Parathyroid adenoma (tissue), 2 donors: Measurements from ENCODE around the gene TNFAIP6.

Source experiments
- H2AFZ ChIP-seq: fragments of 300-600 bp; sonication (generic); one replicate; pipeline ENCODE4 v1.7.0; 2017; ENCODE audit warnings: antibody characterized with exemption, mild to moderate bottlenecking
- H3K27ac ChIP-seq: fragments of 300-600 bp; sonication (generic); one replicate; pipeline ENCODE4 v1.7.0; 2017
- H3K27me3 ChIP-seq: fragments of 300-600 bp; sonication (generic); one replicate; pipeline ENCODE4 v1.7.0; 2017; ENCODE audit warnings: low read length; ENCODE audit not compliant: control insufficient read depth, insufficient read depth
- H3K36me3 ChIP-seq: fragments of 300-600 bp; sonication (generic); one replicate; pipeline ENCODE4 v1.7.0; 2017; ENCODE audit warnings: low read length; ENCODE audit not compliant: control insufficient read depth, insufficient read depth
- H3K4me1 ChIP-seq: fragments of 300-600 bp; sonication (generic); one replicate; pipeline ENCODE4 v1.7.0; 2017; ENCODE audit warnings: control low read depth
- H3K4me2 ChIP-seq: fragments of 300-600 bp; sonication (generic); one replicate; pipeline ENCODE4 v1.7.0; 2017; ENCODE audit warnings: low read length
- H3K4me3 ChIP-seq: fragments of 300-600 bp; sonication (generic); one replicate; pipeline ENCODE4 v1.7.0; 2017; ENCODE audit warnings: low read depth, low read length
- H3K79me2 ChIP-seq: fragments of 300-600 bp; sonication (generic); one replicate; pipeline ENCODE4 v1.7.0; 2017; ENCODE audit warnings: control low read depth
- H3K9ac ChIP-seq: fragments of 300-600 bp; sonication (generic); one replicate; pipeline ENCODE4 v1.7.0; 2017; ENCODE audit warnings: mild to moderate bottlenecking
- H3K9me3 ChIP-seq: fragments of 300-600 bp; sonication (generic); one replicate; pipeline ENCODE4 v1.7.0; 2017; ENCODE audit warnings: low read length; ENCODE audit not compliant: control insufficient read depth
- TF ChIP-seq, protein P1 (sequence below): fragments of 300-600 bp; sonication (generic); IDR thresholded peaks from one replicate; pipeline ENCODE4 v1.7.0; 2017; ENCODE audit warnings: antibody characterized with exemption, mild to moderate bottlenecking
- donor health status: primary hyperparathyroidism.

Gene TNFAIP6

DNA sequence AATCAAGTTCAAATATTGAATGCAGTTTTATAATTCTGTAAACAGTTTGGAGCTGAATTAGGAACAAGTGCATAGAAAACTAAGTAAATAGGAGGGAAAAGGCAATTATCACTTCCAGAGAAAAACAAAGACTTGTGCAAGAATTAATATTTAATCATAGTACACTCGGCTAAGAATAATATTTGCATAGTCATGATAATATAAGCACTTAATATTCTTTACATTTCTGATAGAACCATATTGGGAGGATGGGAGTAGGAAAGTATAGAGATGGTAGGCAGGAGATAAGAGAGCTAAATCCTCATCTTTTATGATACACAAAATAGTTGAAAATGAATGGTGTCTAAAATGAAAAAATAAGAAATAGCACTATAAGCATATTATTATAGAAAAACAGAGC, 27.4 kb upstream of the TNFAIP6 start:
- TF ChIP-seq, protein P1, sequence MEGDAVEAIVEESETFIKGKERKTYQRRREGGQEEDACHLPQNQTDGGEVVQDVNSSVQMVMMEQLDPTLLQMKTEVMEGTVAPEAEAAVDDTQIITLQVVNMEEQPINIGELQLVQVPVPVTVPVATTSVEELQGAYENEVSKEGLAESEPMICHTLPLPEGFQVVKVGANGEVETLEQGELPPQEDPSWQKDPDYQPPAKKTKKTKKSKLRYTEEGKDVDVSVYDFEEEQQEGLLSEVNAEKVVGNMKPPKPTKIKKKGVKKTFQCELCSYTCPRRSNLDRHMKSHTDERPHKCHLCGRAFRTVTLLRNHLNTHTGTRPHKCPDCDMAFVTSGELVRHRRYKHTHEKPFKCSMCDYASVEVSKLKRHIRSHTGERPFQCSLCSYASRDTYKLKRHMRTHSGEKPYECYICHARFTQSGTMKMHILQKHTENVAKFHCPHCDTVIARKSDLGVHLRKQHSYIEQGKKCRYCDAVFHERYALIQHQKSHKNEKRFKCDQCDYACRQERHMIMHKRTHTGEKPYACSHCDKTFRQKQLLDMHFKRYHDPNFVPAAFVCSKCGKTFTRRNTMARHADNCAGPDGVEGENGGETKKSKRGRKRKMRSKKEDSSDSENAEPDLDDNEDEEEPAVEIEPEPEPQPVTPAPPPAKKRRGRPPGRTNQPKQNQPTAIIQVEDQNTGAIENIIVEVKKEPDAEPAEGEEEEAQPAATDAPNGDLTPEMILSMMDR, result no peak
- H3K79me2 ChIP-seq, result no peaks in the 10 kb centered on the region
- H3K4me2 ChIP-seq, result no peak overlapping the region
- no peaks in the 10 kb centered on the region for H3K27me3 ChIP-seq
- no peak overlapping the region for H3K4me3 ChIP-seq
- H3K27ac ChIP-seq, result no peak overlapping the region
- H3K36me3 ChIP-seq, result no peaks in the 10 kb centered on the region
- no peak overlapping the region for H2AFZ ChIP-seq
- H3K4me1 ChIP-seq, result no peaks in the 10 kb centered on the region
- no peaks in the 10 kb centered on the region for H3K9me3 ChIP-seq
- no peak overlapping the region for H3K9ac ChIP-seq

DNA sequence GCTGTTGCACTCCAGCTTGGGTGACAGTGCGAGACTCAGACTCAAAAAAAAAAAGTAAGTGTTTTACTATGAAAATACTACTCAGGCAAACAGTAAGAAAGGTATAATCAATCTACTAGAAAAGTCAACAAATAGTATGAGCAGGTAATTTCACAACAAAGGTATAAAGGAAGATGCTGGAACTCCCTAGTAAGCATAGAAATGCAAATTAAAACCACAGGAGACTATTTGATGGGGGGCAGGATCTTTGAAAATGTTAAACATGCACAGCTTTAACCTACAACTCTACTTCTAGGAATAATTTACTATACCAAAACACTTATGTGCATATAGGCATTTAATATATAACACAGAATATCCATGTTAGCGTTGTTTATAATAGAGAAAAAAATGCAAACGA, 24.3 kb upstream of the TNFAIP6 start:
- Histone ChIP-seq H3K36me3 (no peaks in the 10 kb centered on the region), H3K79me2 (no peaks in the 10 kb centered on the region), H3K4me1 (no peaks in the 10 kb centered on the region), H3K4me2 (no peak overlapping the region), H3K4me3 (no peak overlapping the region), H3K9ac (no peak overlapping the region), H3K27me3 (no peaks in the 10 kb centered on the region), H3K9me3 (no peaks in the 10 kb centered on the region), H3K27ac (no peak overlapping the region), H2AFZ (no peak overlapping the region)
- TF ChIP-seq, protein P1, result no peak

GRCh38 chr2:151334082-151334815, 23.1 kb upstream of the TNFAIP6 start:
- no peak overlapping the region for H2AFZ ChIP-seq
- TF ChIP-seq, protein P1, result no peak
- H3K9ac ChIP-seq, result no peak overlapping the region
- H3K27me3 ChIP-seq, result no peaks in the 10 kb centered on the region
- H3K79me2 ChIP-seq, result no peaks in the 10 kb centered on the region
- H3K27ac ChIP-seq, result no peak overlapping the region
- H3K4me1 ChIP-seq, result no peaks in the 10 kb centered on the region
- no peak overlapping the region for H3K4me3 ChIP-seq
- H3K9me3 ChIP-seq, result no peaks in the 10 kb centered on the region
- H3K36me3 ChIP-seq, result no peaks in the 10 kb centered on the region
- H3K4me2 ChIP-seq, result no peak overlapping the region

GRCh38 chr2:151336863-151337371, 20.5 kb upstream of the TNFAIP6 start:
- TF ChIP-seq, protein P1, result no peak
- Histone ChIP-seq H3K27ac (no peak overlapping the region), H3K4me2 (no peak overlapping the region), H3K36me3 (no peaks in the 10 kb centered on the region), H2AFZ (no peak overlapping the region), H3K4me3 (no peak overlapping the region), H3K4me1 (no peaks in the 10 kb centered on the region), H3K9ac (no peak overlapping the region), H3K79me2 (no peaks in the 10 kb centered on the region), H3K9me3 (no peaks in the 10 kb centered on the region), H3K27me3 (no peaks in the 10 kb centered on the region)

DNA sequence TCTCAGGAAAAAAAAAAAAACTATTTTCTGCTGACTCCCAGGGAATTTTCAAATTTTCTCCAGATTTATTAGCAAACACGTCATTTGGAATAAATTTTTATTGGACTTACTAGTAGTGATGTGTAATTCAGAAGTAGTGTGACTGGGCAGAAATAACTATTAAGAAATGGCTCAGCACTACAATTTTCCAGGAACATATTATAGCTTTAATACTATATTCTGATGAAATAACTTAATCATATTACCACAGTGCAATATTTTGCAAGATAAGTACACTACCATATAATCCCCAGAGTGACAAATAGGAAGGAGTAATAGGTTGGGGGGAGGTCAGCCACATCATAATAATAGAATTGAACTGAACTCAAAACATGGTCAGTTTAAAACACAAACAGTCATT, 19.7 kb upstream of the TNFAIP6 start:
- Histone ChIP-seq H3K79me2 (no peaks in the 10 kb centered on the region), H3K9me3 (no peaks in the 10 kb centered on the region), H3K27me3 (no peaks in the 10 kb centered on the region), H3K9ac (no peak overlapping the region), H2AFZ (no peak overlapping the region), H3K4me3 (no peak overlapping the region), H3K27ac (no peak overlapping the region), H3K4me1 (no peaks in the 10 kb centered on the region), H3K4me2 (no peak overlapping the region), H3K36me3 (no peaks in the 10 kb centered on the region)
- TF ChIP-seq, protein P1, result no peak
